CD4-positive, alpha-beta memory T cell (primary cell): ENCODE data around the gene MARCHF11. TPM values are rescaled to one million over a fixed set of nuclear protein-coding genes. Genes with fewer than 3 reads are reported as not detected.

Experiments used
- CTCF ChIA-PET: fragments of 350-600 bp; sonication (Branson Sonifier 250); formaldehyde crosslinking; loops from one replicate; lab custom pipeline; 2021; ENCODE audit warnings: inconsistent platforms; ENCODE audit not compliant: partially characterized antibody; lab: Charles Lee
- POLR2A ChIA-PET: fragments of 350-600 bp; sonication (Branson Sonifier 250); formaldehyde crosslinking; loops from one replicate; lab custom pipeline; 2021; ENCODE audit not compliant: partially characterized antibody; lab: Charles Lee
- DNase-seq, 5 donors: peaks; one replicate each; pipeline versions ENCODE4 v3.0.0 to v3.0.0-alpha.2; 2020 to 2022; ENCODE audit warnings: mixed read lengths in 1 of 5
- H3K27ac ChIP-seq: one replicate; pipeline ENCODE4 v1.7.0; 2013; ENCODE audit warnings: low read depth, low read length
- H3K27me3 ChIP-seq: 2 replicates; pipeline ENCODE4 v1.7.0; 2013; ENCODE audit warnings: mild to moderate bottlenecking, low read length, moderate library complexity; ENCODE audit not compliant: insufficient read depth
- H3K36me3 ChIP-seq: 2 replicates; pipeline ENCODE4 v1.7.0; 2013; ENCODE audit warnings: mild to moderate bottlenecking, low read length, moderate library complexity; ENCODE audit not compliant: insufficient read depth
- H3K4me1 ChIP-seq: 2 replicates; pipeline ENCODE4 v1.7.0; 2013; ENCODE audit warnings: mild to moderate bottlenecking, low read length, moderate library complexity; ENCODE audit not compliant: insufficient read depth
- H3K4me3 ChIP-seq, 2 donors: one replicate each; pipeline ENCODE4 v1.7.0; 2013; ENCODE audit warnings: low read length in 2 of 2, mild to moderate bottlenecking in 1 of 2
- H3K9me3 ChIP-seq, 2 donors: one replicate each; pipeline ENCODE4 v1.7.0; 2013; ENCODE audit warnings: low read length in 2 of 2, control low read depth in 1 of 2; ENCODE audit not compliant: control insufficient read depth in 1 of 2
- H3K27ac Mint-ChIP-seq, 7 donors: one replicate each; pipeline ENCODE4 v1.8.0; 2020 to 2021; ENCODE audit warnings: mixed read lengths in 7 of 7, mild to moderate bottlenecking in 6 of 7, inconsistent platforms in 3 of 7, moderate library complexity in 3 of 7
- H3K27me3 Mint-ChIP-seq, 2 donors: one replicate each; pipeline ENCODE4 v1.8.0; 2020 to 2021; ENCODE audit warnings: mixed read lengths in 2 of 2
- H3K36me3 Mint-ChIP-seq, 2 donors: one replicate each; pipeline ENCODE4 v1.8.0; 2020 to 2021; ENCODE audit warnings: mixed read lengths in 2 of 2, inconsistent platforms in 1 of 2, mild to moderate bottlenecking in 1 of 2
- H3K4me1 Mint-ChIP-seq, 4 donors: one replicate each; pipeline ENCODE4 v1.8.0; 2020 to 2021; ENCODE audit warnings: mixed read lengths in 4 of 4, mild to moderate bottlenecking in 1 of 4
- H3K4me3 Mint-ChIP-seq, 8 donors: one replicate each; pipeline ENCODE4 v1.8.0; 2020 to 2021; ENCODE audit warnings: mixed read lengths in 8 of 8, mild to moderate bottlenecking in 7 of 8, moderate library complexity in 6 of 8, inconsistent platforms in 3 of 8
- H3K9me3 Mint-ChIP-seq, 8 donors: one replicate each; pipeline ENCODE4 v1.8.0; 2020 to 2021; ENCODE audit warnings: mixed read lengths in 8 of 8, mild to moderate bottlenecking in 5 of 8, inconsistent platforms in 3 of 8, moderate library complexity in 1 of 8
- intact Hi-C: fragments of 100-400 bp; cut with micrococcal nuclease; formaldehyde crosslinking; loops from one replicate; pipeline ENCODE4 v1.15.1; 2023
- polyA plus RNA-seq, 2 donors: library from polyadenylated mRNA; unstranded; fragments of 300-500 nt; fragmentation: Illumina TruSeq; gene quantifications; one replicate each; pipeline ENCODE4 v1.2.3, GENCODE V29; 2021
- total RNA-seq, 2 experiments: library from RNA; stranded (reverse); gene quantifications; one replicate each; pipeline ENCODE4 v1.2.3, GENCODE V29; 2021

Gene MARCHF11
- total and polyA plus RNA-seq, 4 experiments from 2014 or later = not detected

DNA sequence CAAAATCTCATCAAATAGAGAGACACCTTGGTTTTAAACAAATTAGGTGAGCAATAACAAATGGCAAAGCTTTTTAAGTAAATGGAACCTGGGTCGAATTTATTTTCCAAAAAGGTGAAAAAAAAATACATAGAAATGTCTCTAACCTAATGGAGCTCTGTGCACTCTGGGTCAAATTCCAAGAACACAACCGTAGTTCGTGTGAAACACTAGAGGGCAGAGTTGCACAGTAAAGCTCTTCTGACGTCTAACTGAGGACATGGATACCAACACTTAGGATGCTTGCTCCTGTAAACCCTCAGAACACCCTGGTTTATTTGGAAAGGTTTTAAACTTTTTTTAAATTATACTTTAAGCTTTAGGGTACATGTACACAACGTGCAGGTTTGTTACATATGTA lies 18.9 kb downstream of the MARCHF11 start:
- Mint-ChIP-seq H3K36me3 (no peaks in the 10 kb centered on the region), H3K4me3 (no peak overlapping the region), H3K4me1 (no peaks in the 10 kb centered on the region), H3K27me3 (no peaks in the 10 kb centered on the region), H3K27ac (no peak overlapping the region), H3K9me3 (no peaks in the 10 kb centered on the region)
- no peak overlapping the region for H3K27ac ChIP-seq
- H3K27me3 ChIP-seq = no peaks in the 10 kb centered on the region
- no peaks in the 10 kb centered on the region for H3K4me1 ChIP-seq
- no peak overlapping the region for H3K4me3 ChIP-seq
- intact Hi-C loops = no loop called here
- peak in 4 of 5 donors; percentile 0 to 10 (median 2) for DNase-seq
- POLR2A ChIA-PET = no interaction called here
- CTCF ChIA-PET = interaction anchor here (1.1 to 1.7 kb wide), 4 partner anchors 291 to 509 kb away, joined by 5 to 10 read pairs (median 6); no protein-coding TSS in a partner anchor
- no peaks in the 10 kb centered on the region for H3K9me3 ChIP-seq
- H3K36me3 ChIP-seq = no peaks in the 10 kb centered on the region

- Mint-ChIP-seq H3K4me1 (no peaks in the 10 kb centered on the region), H3K27ac (no peak overlapping the region), H3K9me3 (no peaks in the 10 kb centered on the region), H3K4me3 (no peak overlapping the region), H3K36me3 (no peaks in the 10 kb centered on the region), H3K27me3 (no peaks in the 10 kb centered on the region)
- Histone ChIP-seq H3K27ac (no peak overlapping the region), H3K9me3 (no peaks in the 10 kb centered on the region), H3K27me3 (no peaks in the 10 kb centered on the region), H3K4me1 (no peaks in the 10 kb centered on the region), H3K36me3 (no peaks in the 10 kb centered on the region), H3K4me3 (no peak overlapping the region)
- CTCF ChIA-PET = interaction anchor here (1.1 to 1.3 kb wide), 2 partner anchors 296 to 299 kb away, joined by 8 to 10 read pairs; no protein-coding TSS in a partner anchor
- intact Hi-C loops = no loop called here
- no peak for DNase-seq
- POLR2A ChIA-PET = no interaction called here
Measured at GRCh38 chr5:16159636-16160035, 20.0 kb downstream of the MARCHF11 start.

DNA sequence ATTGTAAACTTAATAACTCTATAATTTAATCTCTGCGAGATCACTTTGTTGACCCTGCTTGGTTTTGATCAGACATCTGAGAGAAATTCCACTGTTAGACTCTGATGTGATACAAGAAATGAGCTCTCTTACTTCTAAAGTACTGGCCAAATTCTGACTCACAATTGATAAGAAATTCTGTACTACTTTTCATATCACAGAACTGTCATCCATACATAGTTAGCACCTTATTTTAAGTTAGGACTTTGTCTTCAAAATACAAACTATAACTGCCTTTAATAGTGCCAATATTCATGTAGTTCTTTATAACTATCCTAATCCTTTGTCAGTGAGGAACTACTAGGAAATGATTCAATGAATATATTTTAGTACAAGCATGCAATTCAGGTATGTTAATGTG lies 23.4 kb downstream of the MARCHF11 start:
- DNase-seq = no peak
- Histone ChIP-seq H3K27me3 (no peaks in the 10 kb centered on the region), H3K27ac (no peak overlapping the region), H3K36me3 (no peaks in the 10 kb centered on the region), H3K9me3 (no peaks in the 10 kb centered on the region), H3K4me1 (no peaks in the 10 kb centered on the region), H3K4me3 (no peak overlapping the region)
- H3K4me3 Mint-ChIP-seq = no peak overlapping the region
- H3K4me1 Mint-ChIP-seq = no peaks in the 10 kb centered on the region
- H3K9me3 Mint-ChIP-seq = peaks cover 0 to 2% (median 0%) of the 10 kb centered on the region in 8 donors
- no peaks in the 10 kb centered on the region for H3K27me3 Mint-ChIP-seq
- ChIA-PET CTCF (no interaction called here), POLR2A (no interaction called here)
- intact Hi-C loops = no loop called here
- H3K36me3 Mint-ChIP-seq = no peaks in the 10 kb centered on the region
- H3K27ac Mint-ChIP-seq = no peak overlapping the region

- intact Hi-C loops = no loop called here
- ChIA-PET POLR2A (no interaction called here), CTCF (no interaction called here)
- H3K36me3 Mint-ChIP-seq = no peaks in the 10 kb centered on the region
- H3K4me1 ChIP-seq = no peaks in the 10 kb centered on the region
- no peak overlapping the region for H3K27ac ChIP-seq
- H3K9me3 ChIP-seq = no peaks in the 10 kb centered on the region
- no peak overlapping the region for H3K4me3 Mint-ChIP-seq
- H3K4me3 ChIP-seq = no peak overlapping the region
- peaks cover 0 to 5% (median 0%) of the 10 kb centered on the region in 8 donors for H3K9me3 Mint-ChIP-seq
- H3K36me3 ChIP-seq = no peaks in the 10 kb centered on the region
- H3K27me3 ChIP-seq = no peaks in the 10 kb centered on the region
- no peak overlapping the region for H3K27ac Mint-ChIP-seq
- no peaks in the 10 kb centered on the region for H3K4me1 Mint-ChIP-seq
- no peaks in the 10 kb centered on the region for H3K27me3 Mint-ChIP-seq
- no peak for DNase-seq
Measured at GRCh38 chr5:16152601-16153568, 26.7 kb downstream of the MARCHF11 start.

GRCh38 chr5:16149621-16150020 lies 30.0 kb downstream of the MARCHF11 start:
- no peak overlapping the region for H3K27ac ChIP-seq
- H3K4me1 ChIP-seq = no peaks in the 10 kb centered on the region
- no peaks in the 10 kb centered on the region for H3K9me3 ChIP-seq
- POLR2A ChIA-PET = no interaction called here
- H3K27me3 ChIP-seq = no peaks in the 10 kb centered on the region
- no peaks in the 10 kb centered on the region for H3K4me1 Mint-ChIP-seq
- H3K27me3 Mint-ChIP-seq = peaks cover 0 to 1% of the 10 kb centered on the region in 2 donors
- no peak overlapping the region for H3K27ac Mint-ChIP-seq
- H3K9me3 Mint-ChIP-seq = peaks cover 0 to 7% (median 3%) of the 10 kb centered on the region in 8 donors
- no peak overlapping the region for H3K4me3 ChIP-seq
- H3K4me3 Mint-ChIP-seq = no peak overlapping the region
- H3K36me3 ChIP-seq = no peaks in the 10 kb centered on the region
- H3K36me3 Mint-ChIP-seq = no peaks in the 10 kb centered on the region
- CTCF ChIA-PET = no interaction called here
- DNase-seq = no peak
- intact Hi-C loops = no loop called here

DNA sequence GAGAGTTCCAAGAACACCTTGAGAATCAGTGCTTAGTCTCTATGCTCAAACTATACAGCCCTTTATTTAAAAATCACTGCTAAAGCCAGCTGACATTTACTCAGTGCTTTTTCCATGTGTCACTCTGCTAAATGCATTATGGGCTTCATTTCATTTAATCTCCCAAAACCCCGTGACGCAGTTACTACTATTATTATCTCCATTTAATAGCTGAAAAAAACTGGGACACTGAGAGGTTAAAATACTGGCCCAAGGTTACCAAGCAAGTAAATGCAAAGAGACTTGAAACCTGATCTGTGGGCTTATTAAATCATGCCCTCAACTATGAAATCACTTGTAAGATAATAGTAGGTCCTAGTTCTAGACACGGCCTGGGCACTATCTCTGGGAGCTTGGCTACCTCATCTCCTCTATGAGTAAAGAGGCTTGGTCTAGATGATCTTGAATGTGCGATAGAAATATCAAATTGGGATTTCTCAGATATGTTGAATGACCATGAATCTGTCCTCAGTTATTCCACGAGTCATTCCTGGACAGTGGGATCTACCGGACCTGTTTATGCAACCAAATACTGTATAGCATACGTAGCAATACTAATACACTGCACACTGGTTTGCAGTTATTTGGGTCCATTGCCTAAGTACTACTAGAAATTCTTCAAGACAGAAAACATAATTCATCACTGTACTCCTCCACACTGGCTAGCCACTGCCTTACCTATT lies 32.3 kb downstream of the MARCHF11 start:
- ChIA-PET CTCF (no interaction called here), POLR2A (no interaction called here)
- Histone ChIP-seq H3K4me3 (no peak overlapping the region), H3K27me3 (no peaks in the 10 kb centered on the region), H3K27ac (no peak overlapping the region), H3K36me3 (no peaks in the 10 kb centered on the region), H3K9me3 (no peaks in the 10 kb centered on the region), H3K4me1 (no peaks in the 10 kb centered on the region)
- intact Hi-C loops = no loop called here
- H3K4me3 Mint-ChIP-seq = no peak overlapping the region
- no peaks in the 10 kb centered on the region for H3K36me3 Mint-ChIP-seq
- DNase-seq = no peak
- peaks cover 0 to 8% (median 3%) of the 10 kb centered on the region in 8 donors for H3K9me3 Mint-ChIP-seq
- H3K27me3 Mint-ChIP-seq = peaks cover 0 to 1% of the 10 kb centered on the region in 2 donors
- no peaks in the 10 kb centered on the region for H3K4me1 Mint-ChIP-seq
- no peak overlapping the region for H3K27ac Mint-ChIP-seq

- H3K27me3 ChIP-seq = no peaks in the 10 kb centered on the region
- no peaks in the 10 kb centered on the region for H3K36me3 Mint-ChIP-seq
- no peak overlapping the region for H3K4me3 Mint-ChIP-seq
- intact Hi-C loops = no loop called here
- no peaks in the 10 kb centered on the region for H3K9me3 ChIP-seq
- ChIA-PET CTCF (no interaction called here), POLR2A (no interaction called here)
- no peaks in the 10 kb centered on the region for H3K36me3 ChIP-seq
- no peak for DNase-seq
- H3K9me3 Mint-ChIP-seq = peaks cover 2 to 6% (median 3%) of the 10 kb centered on the region in 8 donors
- H3K4me3 ChIP-seq = no peak overlapping the region
- no peak overlapping the region for H3K27ac Mint-ChIP-seq
- H3K4me1 Mint-ChIP-seq = no peaks in the 10 kb centered on the region
- no peak overlapping the region for H3K27ac ChIP-seq
- H3K4me1 ChIP-seq = no peaks in the 10 kb centered on the region
- peaks cover 0 to 1% of the 10 kb centered on the region in 2 donors for H3K27me3 Mint-ChIP-seq
Measured at GRCh38 chr5:16144416-16144815, 35.2 kb downstream of the MARCHF11 start.
